Lower lobe of right lung (tissue), 2 donors: ENCODE data around the gene PDZRN4. TPM values are rescaled to one million over a fixed set of nuclear protein-coding genes. Genes with fewer than 3 reads are reported as not detected.

Experiments
- ATAC-seq, 2 donors: fragments of 200-7000 bp; cut with Tn5 transposase; one replicate each; pipeline ENCODE4 v1.9.1; 2020 to 2022; ENCODE audit warnings: mild to moderate bottlenecking in 2 of 2, moderate library complexity in 2 of 2
- DNase-seq: peaks from one replicate; pipeline ENCODE4 v3.0.0-alpha.2; 2020
- H3K27ac ChIP-seq: fragments of 200-600 bp; one replicate; pipeline ENCODE4 v1.8.0; 2022
- H3K27me3 ChIP-seq: fragments of 200-600 bp; one replicate; pipeline ENCODE4 v1.8.0; 2022; ENCODE audit warnings: low read depth
- H3K36me3 ChIP-seq: fragments of 200-600 bp; one replicate; pipeline ENCODE4 v1.8.0; 2022; ENCODE audit warnings: mild to moderate bottlenecking
- H3K4me1 ChIP-seq: fragments of 200-600 bp; one replicate; pipeline ENCODE4 v1.8.0; 2022
- H3K4me3 ChIP-seq: fragments of 200-600 bp; one replicate; pipeline ENCODE4 v1.8.0; 2022; ENCODE audit warnings: mild to moderate bottlenecking
- H3K9me3 ChIP-seq: fragments of 200-600 bp; one replicate; pipeline ENCODE4 v1.8.0; 2022
- CTCF ChIP-seq: fragments of 200-600 bp; IDR thresholded peaks from one replicate; pipeline ENCODE4 v1.8.0; 2022; ENCODE audit warnings: antibody characterized with exemption, mild to moderate bottlenecking
- intact Hi-C: fragments of 100-400 bp; cut with DNase I; formaldehyde crosslinking; loops from one replicate; pipeline ENCODE4 v1.11.0; 2022
- total RNA-seq: library from RNA; stranded (reverse); fragmentation: NEBNext Ultra II Directional; extraction: Animal tissue kit (Norgen Biotek cat#: 25700); gene quantifications from one replicate; pipeline ENCODE4 v1.2.1, GENCODE V29; 2021
- donor health status: DM: no; HTN: yes; CAD: no; lungs with severe emphysema.

The PDZRN4 gene
- total RNA-seq, 1 donor from 2014 or later, result 1.6 TPM

DNA sequence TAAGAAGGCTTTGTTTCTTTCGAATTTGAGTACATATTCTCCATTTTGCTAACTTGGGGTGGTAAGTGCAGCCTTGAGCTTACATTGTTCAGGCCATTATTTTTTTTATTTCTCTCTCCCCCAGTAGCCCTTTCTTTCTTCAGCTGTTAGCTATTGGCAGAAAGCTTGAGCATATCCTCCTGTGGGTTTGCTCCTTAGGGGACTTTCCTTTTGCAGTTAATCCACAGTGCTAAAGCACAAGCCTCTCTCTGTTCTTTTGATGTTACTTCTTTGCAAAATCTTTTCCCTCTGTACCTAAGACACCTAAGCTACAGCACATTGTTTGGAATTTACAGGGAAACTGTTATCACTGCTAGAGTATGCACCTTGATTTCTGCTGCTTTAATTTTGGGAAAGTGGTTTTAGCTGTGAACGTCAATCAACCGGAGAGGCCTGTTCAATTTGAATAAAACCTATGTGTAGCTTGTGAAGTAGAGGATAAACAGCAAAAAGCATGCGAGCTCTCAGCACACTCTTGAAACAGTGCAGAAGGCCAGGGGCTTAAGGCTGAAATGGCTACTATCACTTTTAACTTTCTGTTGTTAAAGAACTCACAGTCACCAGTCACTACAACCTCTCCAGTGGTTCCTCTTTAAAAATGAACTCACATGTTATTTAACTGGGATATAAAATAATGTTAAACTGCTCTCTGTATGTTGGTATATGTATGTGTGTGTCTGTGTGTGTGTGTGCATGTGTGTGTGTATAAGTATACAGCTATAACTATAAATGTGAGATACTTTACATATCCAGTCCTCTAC lies 139.2 kb downstream of the PDZRN4 start:
- ATAC-seq (no peak), DNase-seq (no peak)
- Histone ChIP-seq H3K27ac (no peak overlapping the region), H3K27me3 (no peaks in the 10 kb centered on the region), H3K9me3 (no peaks in the 10 kb centered on the region), H3K4me3 (no peak overlapping the region), H3K4me1 (no peaks in the 10 kb centered on the region), H3K36me3 (no peaks in the 10 kb centered on the region)
- intact Hi-C loops, result no loop called here
- TF ChIP-seq CTCF, result no peak

- DNase-seq (no peak), ATAC-seq (no peak)
- Histone ChIP-seq H3K36me3 (no peaks in the 10 kb centered on the region), H3K27me3 (no peaks in the 10 kb centered on the region), H3K4me3 (no peak overlapping the region), H3K27ac (no peak overlapping the region), H3K4me1 (no peaks in the 10 kb centered on the region), H3K9me3 (no peaks in the 10 kb centered on the region)
- intact Hi-C loops, result no loop called here
- no peak for TF ChIP-seq CTCF
Measured at GRCh38 chr12:41333974-41334373, 145.9 kb downstream of the PDZRN4 start.

- Histone ChIP-seq H3K27ac (no peak overlapping the region), H3K9me3 (no peaks in the 10 kb centered on the region), H3K27me3 (no peaks in the 10 kb centered on the region), H3K4me3 (no peak overlapping the region), H3K36me3 (no peaks in the 10 kb centered on the region), H3K4me1 (no peaks in the 10 kb centered on the region)
- no peak for TF ChIP-seq CTCF
- intact Hi-C loops, result no loop called here
- ATAC-seq, result no peak
- no peak for DNase-seq
Measured at GRCh38 chr12:41334390-41334789, 146.3 kb downstream of the PDZRN4 start.

- no peaks in the 10 kb centered on the region for H3K27me3 ChIP-seq
- no peaks in the 10 kb centered on the region for H3K4me1 ChIP-seq
- intact Hi-C loops, result no loop called here
- H3K9me3 ChIP-seq, result no peaks in the 10 kb centered on the region
- no peaks in the 10 kb centered on the region for H3K36me3 ChIP-seq
- no peak for TF ChIP-seq CTCF
- ATAC-seq, result no peak
- H3K4me3 ChIP-seq, result no peak overlapping the region
- no peak overlapping the region for H3K27ac ChIP-seq
- no peak for DNase-seq
Measured at GRCh38 chr12:41336041-41336549, 148.0 kb downstream of the PDZRN4 start.

GRCh38 chr12:41339784-41340183 lies 151.7 kb downstream of the PDZRN4 start:
- intact Hi-C loops, result no loop called here
- H3K4me1 ChIP-seq, result no peaks in the 10 kb centered on the region
- ATAC-seq (no peak), DNase-seq (no peak)
- no peaks in the 10 kb centered on the region for H3K27me3 ChIP-seq
- no peak overlapping the region for H3K4me3 ChIP-seq
- H3K9me3 ChIP-seq, result no peaks in the 10 kb centered on the region
- no peaks in the 10 kb centered on the region for H3K36me3 ChIP-seq
- H3K27ac ChIP-seq, result no peak overlapping the region
- TF ChIP-seq CTCF, result no peak
